Measurements from ENCODE around the gene TMEM131L.

DNA sequence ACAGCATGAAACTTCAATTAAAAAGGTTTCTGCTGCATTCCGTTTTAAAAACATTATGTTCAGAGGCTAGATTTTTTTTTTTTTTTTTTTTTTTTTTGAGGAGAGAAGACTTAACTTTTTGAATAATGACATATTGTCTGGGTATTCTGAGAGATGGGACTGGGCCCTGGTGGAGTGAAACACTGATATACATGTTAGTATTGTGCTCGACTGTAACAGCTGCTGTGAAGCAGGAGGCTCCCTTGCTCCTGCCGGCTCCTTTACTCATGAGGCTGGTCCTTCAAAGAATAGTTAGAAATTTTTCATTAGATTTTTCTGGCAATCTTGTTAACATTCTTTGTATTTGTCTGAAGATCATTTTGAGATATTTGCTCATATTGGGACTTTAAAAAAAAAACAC is 73.3 kb downstream of the TMEM131L start:
- TF ChIP-seq CTCF (IDR thresholded peaks at IDR 0.05; ENCODE audit: low read depth, low read length, poor library complexity, severe bottlenecking) (no peak), EZH2phosphoT487 (IDR thresholded peaks at IDR 0.05; ENCODE audit: borderline replicate concordance, low read length) (no peak)
